Small intestine (tissue), 4 donors: Measurements from ENCODE around the gene TP53. TPM values are rescaled to one million over a fixed set of nuclear protein-coding genes. Genes with fewer than 3 reads are reported as not detected.

Source experiments
- polyA plus RNA-seq, 4 donors: library from polyadenylated mRNA; stranded (reverse) in 3 of 4; unstranded in 1 of 4; fragments of 200-250 nt in 3 of 4; fragments of 120-200 nt in 1 of 4; gene quantifications; one replicate each; pipeline versions ENCODE4 v1.2.1 to v1.2.3, GENCODE V29; 2013
- donor health status: healthy with polysubstance abuse.
- donor health status: Bipolar disorder and iron deficiency.
- donor health status: healthy.

TP53 gene
- polyA plus RNA-seq, 4 donors: 8.7 to 51.8 (median 26.3) TPM

Other genes with a start within 250 kb of the TP53 start
- under 1 TPM in 2 of 4 donors, not detected in 2; 0.61 to 0.86 TPM for gene FGF11, start 248.0 kb downstream of the TP53 start, polyA plus RNA-seq
- gene CHRNB1, start 242.4 kb downstream of the TP53 start, polyA plus RNA-seq: 10 to 100 TPM in 3 of 4 donors, 1 to 10 TPM in 1; 8.4 to 11.9 (median 10.4) TPM
- 10 to 100 TPM in 2 of 4 donors, 1 to 10 TPM in 2; 7.6 to 76.4 (median 12.4) TPM for gene ZBTB4, start 207.9 kb downstream of the TP53 start, polyA plus RNA-seq
- gene SLC35G6, start 206.0 kb downstream of the TP53 start, polyA plus RNA-seq: under 1 TPM in 1 of 4 donors, not detected in 3; 0.49 TPM
- 100 to 1,000 TPM in 1 of 4 donors, 10 to 100 TPM in 2, 1 to 10 TPM in 1; 10.0 to 104 (median 20.8) TPM for gene POLR2A, start 203.1 kb downstream of the TP53 start, polyA plus RNA-seq
- 10 to 100 TPM in 3 of 4 donors, 1 to 10 TPM in 1; 8.1 to 31.1 (median 22.1) TPM for gene TNFSF12, start 138.4 kb downstream of the TP53 start, polyA plus RNA-seq
- gene TNFSF13, start 128.7 kb downstream of the TP53 start, polyA plus RNA-seq: 100 to 1,000 TPM in 1 of 4 donors, 10 to 100 TPM in 3; 23.0 to 107 (median 28.5) TPM
- 10 to 100 TPM; 39.8 to 66.7 (median 53.3) TPM for gene SENP3, start 125.6 kb downstream of the TP53 start, polyA plus RNA-seq
- 100 to 1,000 TPM in 3 of 4 donors, 10 to 100 TPM in 1; 60.2 to 708 (median 171) TPM for gene CD68, start 107.9 kb downstream of the TP53 start, polyA plus RNA-seq
- gene MPDU1, start 103.6 kb downstream of the TP53 start, polyA plus RNA-seq: 100 to 1,000 TPM in 2 of 4 donors, 10 to 100 TPM in 2; 69.7 to 126 (median 96.4) TPM
- 1 to 10 TPM in 2 of 4 donors, not detected in 2; 1.2 to 1.3 TPM for gene SOX15, start 97.4 kb downstream of the TP53 start, polyA plus RNA-seq
- gene FXR2, start 72.6 kb downstream of the TP53 start, polyA plus RNA-seq: 10 to 100 TPM; 25.1 to 41.1 (median 30.9) TPM
- 1,000 to 10,000 TPM in 2 of 4 donors, 100 to 1,000 TPM in 2; 204 to 1,210 (median 689) TPM for gene SAT2, start 59.7 kb downstream of the TP53 start, polyA plus RNA-seq
- gene SHBG, start 57.4 kb downstream of the TP53 start, polyA plus RNA-seq: 10 to 100 TPM in 3 of 4 donors, 1 to 10 TPM in 1; 2.6 to 38.8 (median 20.6) TPM
- 1 to 10 TPM in 2 of 4 donors, not detected in 2; 1.1 to 1.9 TPM for gene ATP1B2, start 36.6 kb downstream of the TP53 start, polyA plus RNA-seq
- 10 to 100 TPM in 3 of 4 donors, 1 to 10 TPM in 1; 7.1 to 17.7 (median 11.2) TPM for gene WRAP53, start 987 bp upstream of the TP53 start, polyA plus RNA-seq
- gene EFNB3, start 17.7 kb upstream of the TP53 start, polyA plus RNA-seq: 1 to 10 TPM in 2 of 4 donors, not detected in 2; 1.1 to 2.0 TPM
- gene DNAH2, start 30.3 kb upstream of the TP53 start, polyA plus RNA-seq: under 1 TPM in 2 of 4 donors, not detected in 2; 0.04 to 0.09 TPM
- gene KDM6B, start 146.7 kb upstream of the TP53 start, polyA plus RNA-seq: 10 to 100 TPM in 3 of 4 donors, 1 to 10 TPM in 1; 8.4 to 26.1 (median 16.7) TPM
- 10 to 100 TPM in 1 of 4 donors, 1 to 10 TPM in 3; 3.8 to 17.5 (median 7.3) TPM for gene TMEM88, start 167.6 kb upstream of the TP53 start, polyA plus RNA-seq
- gene NAA38, start 170.1 kb upstream of the TP53 start, polyA plus RNA-seq: 100 to 1,000 TPM in 1 of 4 donors, 10 to 100 TPM in 3; 40.1 to 142 (median 73.4) TPM
- 10 to 100 TPM in 1 of 4 donors, 1 to 10 TPM in 3; 4.9 to 13.0 (median 6.4) TPM for gene CYB5D1, start 170.5 kb upstream of the TP53 start, polyA plus RNA-seq
- 10 to 100 TPM; 23.7 to 60.4 (median 36.7) TPM for gene CHD3, start 201.3 kb upstream of the TP53 start, polyA plus RNA-seq
- gene RNF227, start 228.8 kb upstream of the TP53 start, polyA plus RNA-seq: 1 to 10 TPM; 1.9 to 3.0 (median 2.5) TPM
- 1 to 10 TPM; 1.3 to 3.9 (median 1.7) TPM for gene KCNAB3, start 242.4 kb upstream of the TP53 start, polyA plus RNA-seq
- gene TRAPPC1, start 244.5 kb upstream of the TP53 start, polyA plus RNA-seq: 100 to 1,000 TPM; 103 to 152 (median 118) TPM
- gene CNTROB, start 244.7 kb upstream of the TP53 start, polyA plus RNA-seq: 10 to 100 TPM; 18.4 to 24.6 (median 24.0) TPM